HEK293 (cell line): ENCODE results near the gene NDUFA8.

ENCODE experiments used
- CTCF ChIP-seq: fragments of 450-650 bp; formaldehyde crosslinking; IDR thresholded peaks from 2 replicates; pipeline ENCODE4 v1.5.1; 2016; ENCODE audit warnings: missing biosample characterization, missing genetic modification characterization
- ZNF114 ChIP-seq: fragments of 450-650 bp; formaldehyde crosslinking; IDR thresholded peaks from 2 replicates; pipeline ENCODE4 v1.5.0; 2017; ENCODE audit warnings: missing biosample characterization, missing genetic modification characterization

- TF ChIP-seq CTCF (tag by site-specific recombination) (peak; percentile 21; the same call in 1 of the 2 replicates), ZNF114 (tag by site-specific recombination) (no peak)
Observed at GRCh38 chr9:122095010-122095767, 64.4 kb downstream of the NDUFA8 start.
